Thyroid gland (tissue), 4 donors: ENCODE measurements around the gene SMIM36. TPM values are rescaled to one million over a fixed set of nuclear protein-coding genes. Genes with fewer than 3 reads are reported as not detected.
A peak's percentile ranks its signal among the peaks of the same experiment; 100 is the strongest.

Experiments
- DNase-seq, 2 donors: peaks; one replicate each; pipeline ENCODE4 v3.0.0-alpha.2; 2019
- H3K27ac ChIP-seq, 3 donors: fragments of 200-600 bp; sonication (generic); 1 replicate in 2 of 3; 2 replicates in 1 of 3; pipeline ENCODE4 v1.5.1; 2016 to 2019; ENCODE audit warnings: mild to moderate bottlenecking in 1 of 3, moderate library complexity in 1 of 3
- H3K27me3 ChIP-seq: fragments of 200-600 bp; sonication (generic); one replicate; pipeline ENCODE4 v1.5.1; 2019
- H3K36me3 ChIP-seq, 2 donors: fragments of 200-600 bp; sonication (generic); one replicate each; pipeline ENCODE4 v1.5.1; 2016 to 2019
- H3K4me1 ChIP-seq, 2 donors: fragments of 200-600 bp; sonication (generic); one replicate each; pipeline ENCODE4 v1.5.1; 2017 to 2019
- H3K4me3 ChIP-seq, 3 donors: fragments of 200-600 bp; sonication (generic); replicated peaks in 1 of 3; 1 replicate in 2 of 3; 2 replicates in 1 of 3; pipeline ENCODE4 v1.5.1; 2016; ENCODE audit warnings: mild to moderate bottlenecking in 1 of 3
- H3K9me3 ChIP-seq: fragments of 200-600 bp; sonication (generic); one replicate; pipeline ENCODE4 v1.5.1; 2017
- POLR2A ChIP-seq, 2 donors: fragments of 450-650 bp; IDR thresholded peaks; one replicate each; pipeline ENCODE4 v1.6.1; 2017; ENCODE audit warnings: antibody characterized with exemption in 2 of 2, mild to moderate bottlenecking in 2 of 2, moderate library complexity in 1 of 2
- WGBS, 2 donors: methylation state at CpG; one replicate each; pipeline ENCODE4 v1.1.5; 2017; 5-methylcytosine and 5-hydroxymethylcytosine counted together
- intact Hi-C: fragments of 100-400 bp; cut with DNase I; formaldehyde crosslinking; loops from one replicate; pipeline ENCODE4 v1.15.1; 2023
- total RNA-seq, 4 donors: library from RNA; depleted of rRNA; stranded (reverse); fragments of >200 nt; gene quantifications; one replicate each; pipeline ENCODE4 v1.2.3, GENCODE V29; 2016
- TF ChIP-seq, protein P1 (sequence below), 6 experiments: fragments of 200-600 bp in 3 of 6; fragments of 450-650 bp in 3 of 6; sonication (generic) in 3 of 6; IDR thresholded peaks; one replicate each; pipeline ENCODE4 v1.5.1; 2016 to 2019; ENCODE audit warnings: antibody characterized with exemption in 6 of 6, mild to moderate bottlenecking in 2 of 6, inconsistent platforms in 1 of 6, moderate library complexity in 1 of 6

The SMIM36 gene
- not detected for total RNA-seq

DNA sequence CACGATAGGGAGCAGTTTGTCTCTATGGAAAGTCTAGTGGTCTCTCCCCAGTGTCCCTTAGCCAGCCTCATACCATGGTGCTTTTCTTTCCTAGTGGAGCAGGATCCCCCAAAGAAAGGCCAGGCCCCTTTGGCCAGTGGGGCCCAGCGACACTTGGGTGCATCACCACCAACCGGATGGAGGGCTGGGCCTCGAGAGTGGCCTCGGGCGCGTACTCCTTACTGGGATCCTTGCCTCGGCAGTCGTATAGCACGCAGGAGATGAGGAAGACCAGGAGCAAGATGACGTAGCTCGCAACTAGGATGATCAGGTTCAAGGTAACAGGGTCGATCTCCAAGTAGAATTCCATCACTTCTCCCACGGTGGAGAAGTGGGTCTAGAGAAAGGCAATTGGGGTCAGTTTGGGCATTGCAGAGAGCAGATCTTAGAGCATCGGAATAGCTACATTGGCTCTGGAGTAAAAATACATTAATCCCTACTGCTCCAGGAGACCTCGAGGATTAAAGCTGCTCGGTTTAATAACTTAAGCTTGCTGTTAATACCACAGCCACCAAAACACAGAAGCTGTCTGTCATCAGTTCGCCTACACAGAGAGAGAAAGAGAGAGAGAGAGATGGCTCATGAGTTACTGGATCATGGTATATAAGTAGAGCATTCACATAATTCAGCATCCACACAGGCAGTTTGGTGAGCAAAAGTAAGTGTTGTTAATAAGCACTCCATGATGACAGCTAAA lies at the start of gene SMIM36:
Gene SMIM36 (minus strand): TSS at position 467 of the 736 bp plus-strand sequence.
- WGBS, 2 donors: 93 to 96% methylated on average over 18 of the region's 18 CpGs
- no peak for DNase-seq

DNA sequence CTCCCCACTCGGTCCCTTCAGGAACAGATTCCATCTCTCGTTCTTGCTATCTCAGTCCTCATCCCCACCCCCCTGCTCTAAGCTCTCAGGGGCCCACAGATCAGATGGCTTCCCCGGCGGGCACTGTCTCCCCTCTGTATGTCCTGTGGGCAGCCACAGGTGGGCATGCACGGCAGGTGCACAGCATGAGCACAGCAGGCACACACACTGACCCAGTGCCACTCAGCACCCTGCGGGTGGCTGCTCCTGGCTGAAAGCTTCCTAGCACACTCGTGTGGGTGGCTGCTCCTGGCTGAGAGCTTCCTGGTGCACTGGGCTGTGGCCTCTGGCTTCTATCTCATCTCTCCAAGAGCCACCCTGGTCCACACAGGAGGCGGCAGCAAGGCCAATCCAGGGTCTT lies 44.5 kb upstream of the SMIM36 start:
- 75 to 84% methylated on average over 8 of the region's 8 CpGs for WGBS, 2 donors
- intact Hi-C loops: no loop called here
- DNase-seq: no peak

More for the DNA sequence above, at the start of gene SMIM36:
- no peaks in the 10 kb centered on the region for H3K4me1 ChIP-seq
- H3K27ac ChIP-seq: no peak within 1 kb of the TSS
- no peak for TF ChIP-seq POLR2A (IDR thresholded peaks at IDR 0.05)
- TF ChIP-seq, protein P1, sequence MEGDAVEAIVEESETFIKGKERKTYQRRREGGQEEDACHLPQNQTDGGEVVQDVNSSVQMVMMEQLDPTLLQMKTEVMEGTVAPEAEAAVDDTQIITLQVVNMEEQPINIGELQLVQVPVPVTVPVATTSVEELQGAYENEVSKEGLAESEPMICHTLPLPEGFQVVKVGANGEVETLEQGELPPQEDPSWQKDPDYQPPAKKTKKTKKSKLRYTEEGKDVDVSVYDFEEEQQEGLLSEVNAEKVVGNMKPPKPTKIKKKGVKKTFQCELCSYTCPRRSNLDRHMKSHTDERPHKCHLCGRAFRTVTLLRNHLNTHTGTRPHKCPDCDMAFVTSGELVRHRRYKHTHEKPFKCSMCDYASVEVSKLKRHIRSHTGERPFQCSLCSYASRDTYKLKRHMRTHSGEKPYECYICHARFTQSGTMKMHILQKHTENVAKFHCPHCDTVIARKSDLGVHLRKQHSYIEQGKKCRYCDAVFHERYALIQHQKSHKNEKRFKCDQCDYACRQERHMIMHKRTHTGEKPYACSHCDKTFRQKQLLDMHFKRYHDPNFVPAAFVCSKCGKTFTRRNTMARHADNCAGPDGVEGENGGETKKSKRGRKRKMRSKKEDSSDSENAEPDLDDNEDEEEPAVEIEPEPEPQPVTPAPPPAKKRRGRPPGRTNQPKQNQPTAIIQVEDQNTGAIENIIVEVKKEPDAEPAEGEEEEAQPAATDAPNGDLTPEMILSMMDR (IDR thresholded peaks at IDR 0.05): no peak
- H3K9me3 ChIP-seq: no peaks in the 10 kb centered on the region
- H3K27me3 ChIP-seq: no peaks in the 10 kb centered on the region
- no peak within 1 kb of the TSS for H3K4me3 ChIP-seq
- no peaks in the 10 kb centered on the region for H3K36me3 ChIP-seq
- intact Hi-C loops: no loop called here

DNA sequence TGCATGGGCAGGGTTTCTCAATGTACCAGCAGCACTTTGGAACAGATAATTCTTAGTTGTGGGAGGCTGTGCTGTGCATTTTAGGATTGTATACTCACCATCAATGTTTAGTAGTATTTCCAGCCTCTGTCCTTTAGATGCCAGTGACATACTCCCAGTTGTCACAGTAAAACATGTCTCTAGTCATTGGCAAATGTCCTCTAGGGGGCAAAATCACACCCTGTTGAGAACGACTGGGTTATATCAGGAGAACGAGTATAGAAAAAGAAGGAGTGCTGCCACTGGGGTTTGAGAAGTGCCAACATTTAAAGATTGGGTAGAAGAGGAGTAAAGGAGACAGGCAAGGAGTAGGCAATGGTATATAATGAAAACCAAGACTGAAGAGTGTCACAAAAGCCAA lies 37.9 kb upstream of the SMIM36 start:
- no peaks in the 10 kb centered on the region for H3K4me1 ChIP-seq
- no peak for TF ChIP-seq POLR2A (IDR thresholded peaks at IDR 0.05)
- TF ChIP-seq, protein P1 (IDR thresholded peaks at IDR 0.05): peak in 5 of 6 experiments; percentile 20 to 50 (median 39)
- no peaks in the 10 kb centered on the region for H3K36me3 ChIP-seq
- H3K9me3 ChIP-seq: no peaks in the 10 kb centered on the region
- intact Hi-C loops: no loop called here
- WGBS, 2 donors: 27 to 37% methylated on average over 2 of the region's 2 CpGs
- DNase-seq: peak in 1 of 2 donors; percentile 15
- no peak overlapping the region for H3K4me3 ChIP-seq
- H3K27ac ChIP-seq: no peak overlapping the region
- no peaks in the 10 kb centered on the region for H3K27me3 ChIP-seq

More for the DNA sequence above, 44.5 kb upstream of the SMIM36 start:
- Histone ChIP-seq H3K27ac (no peak overlapping the region), H3K36me3 (no peaks in the 10 kb centered on the region), H3K9me3 (no peaks in the 10 kb centered on the region), H3K27me3 (no peaks in the 10 kb centered on the region), H3K4me1 (no peaks in the 10 kb centered on the region), H3K4me3 (no peak overlapping the region)
- TF ChIP-seq, protein P1 (IDR thresholded peaks at IDR 0.05): no peak
- no peak for TF ChIP-seq POLR2A (IDR thresholded peaks at IDR 0.05)

DNA sequence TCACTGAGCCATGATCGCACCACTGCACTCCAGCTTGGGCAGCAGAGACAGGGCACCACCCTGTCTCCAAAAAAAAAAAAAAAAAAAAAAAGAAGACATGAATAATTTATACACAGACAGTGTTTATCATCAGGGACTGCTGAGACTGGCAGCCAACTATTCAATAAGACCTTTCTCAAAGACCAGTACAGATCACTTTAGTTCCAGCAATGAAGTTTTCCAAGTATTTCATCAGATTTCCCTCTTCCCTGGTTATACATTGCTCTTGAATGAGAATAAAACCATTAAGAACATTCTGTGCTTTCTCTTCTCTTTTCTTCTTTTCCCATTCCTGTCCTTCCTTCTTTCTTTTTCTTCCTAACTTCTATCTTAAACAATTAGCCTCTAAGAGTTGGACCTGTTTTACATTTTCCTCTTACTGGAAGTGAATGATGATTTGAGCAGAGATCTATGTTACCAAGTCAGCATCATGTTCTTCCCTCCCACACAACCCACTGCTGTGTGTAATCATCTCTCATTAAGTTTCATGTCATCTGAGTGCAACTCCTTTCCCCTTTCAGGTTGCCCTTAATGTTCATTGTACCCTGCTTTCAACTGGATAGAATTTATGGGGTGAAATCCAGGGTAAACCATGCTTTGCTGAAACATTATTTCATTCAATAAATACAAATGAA lies 35.9 kb upstream of the SMIM36 start:
- Histone ChIP-seq H3K36me3 (no peaks in the 10 kb centered on the region), H3K4me1 (no peaks in the 10 kb centered on the region), H3K9me3 (no peaks in the 10 kb centered on the region), H3K27ac (no peak overlapping the region), H3K27me3 (no peaks in the 10 kb centered on the region), H3K4me3 (no peak overlapping the region)
- WGBS, 2 donors: 89 to 90% methylated on average over 1 of the region's 1 CpG
- intact Hi-C loops: no loop called here
- TF ChIP-seq POLR2A (IDR thresholded peaks at IDR 0.05): no peak
- TF ChIP-seq, protein P1 (IDR thresholded peaks at IDR 0.05): no peak
- DNase-seq: no peak

DNA sequence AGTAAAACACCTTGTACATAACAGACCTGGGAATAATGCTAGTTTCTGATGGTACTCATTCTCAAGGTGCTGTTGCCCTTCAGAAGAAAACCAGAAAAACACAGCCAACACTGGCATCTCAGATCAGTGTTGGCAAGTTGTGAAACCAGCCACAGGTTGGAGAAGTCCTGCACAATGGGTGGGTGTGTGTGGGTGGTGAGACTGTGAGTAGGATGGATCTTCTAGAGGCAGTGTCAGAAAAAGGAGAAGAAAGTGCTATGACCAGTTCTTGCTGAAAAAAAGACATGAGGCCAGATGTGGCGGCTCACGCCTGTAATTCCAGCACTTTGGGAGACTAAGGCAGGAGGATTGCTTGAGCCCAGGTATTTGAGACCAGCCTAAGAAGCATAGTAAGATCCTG lies 35.2 kb upstream of the SMIM36 start:
- intact Hi-C loops: no loop called here
- no peak for DNase-seq
- Histone ChIP-seq H3K27me3 (no peaks in the 10 kb centered on the region), H3K9me3 (no peaks in the 10 kb centered on the region), H3K4me3 (no peak overlapping the region), H3K4me1 (no peaks in the 10 kb centered on the region), H3K27ac (no peak overlapping the region), H3K36me3 (no peaks in the 10 kb centered on the region)
- TF ChIP-seq, protein P1 (IDR thresholded peaks at IDR 0.05): no peak
- TF ChIP-seq POLR2A (IDR thresholded peaks at IDR 0.05): no peak
- WGBS, 2 donors: 95 to 100% methylated on average over 2 of the region's 2 CpGs
